H9 (cell line): ENCODE data around the gene SEPTIN12. TPM values are rescaled to one million over a fixed set of nuclear protein-coding genes. Genes with fewer than 3 reads are reported as not detected.

ENCODE experiments used
- DNase-seq: peaks from one replicate; pipeline ENCODE4 v3.0.0-alpha.2; 2017
- H2AFZ ChIP-seq: one replicate; pipeline ENCODE4 v1.6.1; 2013; ENCODE audit warnings: mild to moderate bottlenecking, low read length, control low read depth, moderate library complexity
- H2AK5ac ChIP-seq: 2 replicates; pipeline ENCODE4 v1.6.1; 2013; ENCODE audit warnings: low read length, control low read depth, mixed read lengths; ENCODE audit not compliant: insufficient read length
- H2BK120ac ChIP-seq: one replicate; pipeline ENCODE4 v1.6.1; 2013; ENCODE audit warnings: low read depth, mild to moderate bottlenecking, low read length, control low read depth, inconsistent platforms; ENCODE audit not compliant: poor library complexity, severe bottlenecking
- H2BK12ac ChIP-seq: 2 replicates; pipeline ENCODE4 v1.6.1; 2013; ENCODE audit warnings: low read length, control low read depth, mixed read lengths, low read depth; ENCODE audit not compliant: insufficient read length
- H2BK15ac ChIP-seq: 2 replicates; pipeline ENCODE4 v1.6.1; 2013; ENCODE audit warnings: low read depth, low read length, control low read depth
- H2BK20ac ChIP-seq: one replicate; pipeline ENCODE4 v1.6.1; 2013; ENCODE audit warnings: low read depth, mild to moderate bottlenecking, low read length, control low read depth, inconsistent platforms; ENCODE audit not compliant: poor library complexity, severe bottlenecking
- H2BK5ac ChIP-seq: 2 replicates; pipeline ENCODE4 v1.6.1; 2013; ENCODE audit warnings: low read length, control low read depth, mixed read lengths; ENCODE audit not compliant: insufficient read length
- H3K14ac ChIP-seq: 2 replicates; pipeline ENCODE4 v1.6.1; 2013; ENCODE audit warnings: low read length, control low read depth; ENCODE audit not compliant: insufficient read depth
- H3K18ac ChIP-seq: 2 replicates; pipeline ENCODE4 v1.6.1; 2013; ENCODE audit warnings: low read depth, mild to moderate bottlenecking, mixed read lengths, low read length, control low read depth; ENCODE audit not compliant: insufficient read length
- H3K23ac ChIP-seq: 2 replicates; pipeline ENCODE4 v1.6.1; 2013; ENCODE audit warnings: low read length, control low read depth, mixed read lengths, low read depth; ENCODE audit not compliant: insufficient read length
- H3K23me2 ChIP-seq: 2 replicates; pipeline ENCODE4 v1.6.1; 2013; ENCODE audit warnings: low read depth, mild to moderate bottlenecking, mixed read lengths, low read length, control low read depth; ENCODE audit not compliant: insufficient read length, poor library complexity, severe bottlenecking
- H3K27ac ChIP-seq: 2 replicates; pipeline ENCODE4 v1.5.1; 2013; ENCODE audit warnings: low read length, control low read depth, mixed read lengths, low read depth; ENCODE audit not compliant: insufficient read length
- H3K27me3 ChIP-seq: 2 replicates; pipeline ENCODE4 v1.6.1; 2013; ENCODE audit warnings: low read length, control low read depth, inconsistent platforms; ENCODE audit not compliant: insufficient read depth
- H3K4ac ChIP-seq: 2 replicates; pipeline ENCODE4 v1.6.1; 2013; ENCODE audit warnings: low read depth, mild to moderate bottlenecking, control low read depth, inconsistent platforms, low read length, moderate library complexity
- H3K4me1 ChIP-seq: 2 replicates; pipeline ENCODE4 v1.6.1; 2013; ENCODE audit warnings: low read length, control low read depth, inconsistent platforms; ENCODE audit not compliant: insufficient read depth
- H3K4me2 ChIP-seq: 2 replicates; pipeline ENCODE4 v1.6.1; 2013; ENCODE audit warnings: low read length, control low read depth, mixed read lengths; ENCODE audit not compliant: insufficient read length, insufficient read depth
- H3K56ac ChIP-seq: 2 replicates; pipeline ENCODE4 v1.6.1; 2013; ENCODE audit warnings: low read depth, mild to moderate bottlenecking, mixed read lengths, low read length, control low read depth; ENCODE audit not compliant: insufficient read length
- H3K79me1 ChIP-seq: 2 replicates; pipeline ENCODE4 v1.6.1; 2013; ENCODE audit warnings: low read depth, mild to moderate bottlenecking, moderate library complexity, low read length, control low read depth, inconsistent platforms; ENCODE audit not compliant: insufficient read depth, poor library complexity, severe bottlenecking
- H3K79me2 ChIP-seq: 2 replicates; pipeline ENCODE4 v1.6.1; 2013; ENCODE audit warnings: low read length, control low read depth, inconsistent platforms; ENCODE audit not compliant: insufficient read depth
- H3K9ac ChIP-seq: 2 replicates; pipeline ENCODE4 v1.6.1; 2013; ENCODE audit warnings: low read length, control low read depth, mixed read lengths; ENCODE audit not compliant: insufficient read length; ENCODE audit errors: extremely low read depth
- H3K9me3 ChIP-seq: one replicate; pipeline ENCODE4 v1.6.1; 2013; ENCODE audit warnings: low read depth, low read length, inconsistent platforms; ENCODE audit not compliant: control insufficient read depth
- H3T11ph ChIP-seq: one replicate; pipeline ENCODE4 v1.6.1; 2013; ENCODE audit warnings: mild to moderate bottlenecking, low read length, control low read depth, inconsistent platforms
- H4K20me1 ChIP-seq: one replicate; pipeline ENCODE4 v1.6.1; 2013; ENCODE audit not compliant: control insufficient read depth, insufficient read length, insufficient read depth
- H4K5ac ChIP-seq: 2 replicates; pipeline ENCODE4 v1.6.1; 2013; ENCODE audit warnings: low read depth, mild to moderate bottlenecking, mixed read lengths, low read length, control low read depth; ENCODE audit not compliant: insufficient read length
- H4K8ac ChIP-seq: replicated peaks from 2 replicates; pipeline ENCODE4 v1.6.1; 2013; ENCODE audit warnings: low read length, control low read depth, mixed read lengths, low read depth; ENCODE audit not compliant: insufficient read length
- H4K91ac ChIP-seq: 2 replicates; pipeline ENCODE4 v1.6.1; 2013; ENCODE audit warnings: low read depth, mild to moderate bottlenecking, moderate library complexity, mixed read lengths, low read length, control low read depth; ENCODE audit not compliant: insufficient read length
- H3K27ac Mint-ChIP-seq, 3 experiments: 2 replicates in 2 of 3; 3 replicates in 1 of 3; pipeline ENCODE4 v1.8.0; 2020 to 2021; ENCODE audit warnings: mixed read lengths in 3 of 3, mild to moderate bottlenecking in 1 of 3, moderate library complexity in 1 of 3
- H3K27me3 Mint-ChIP-seq: 2 replicates; pipeline ENCODE4 v1.8.0; 2021; ENCODE audit warnings: low read depth, mild to moderate bottlenecking, moderate library complexity, mixed read lengths
- H3K36me3 Mint-ChIP-seq, 3 experiments: 2 replicates in 2 of 3; 3 replicates in 1 of 3; pipeline ENCODE4 v1.8.0; 2020 to 2021; ENCODE audit warnings: low read depth in 3 of 3, mixed read lengths in 3 of 3; ENCODE audit not compliant: insufficient read depth in 1 of 3
- H3K4me1 Mint-ChIP-seq, 2 experiments: 2 replicates each; pipeline ENCODE4 v1.8.0; 2020; ENCODE audit warnings: mixed read lengths in 2 of 2
- H3K4me3 Mint-ChIP-seq, 2 experiments: 2 replicates in 1 of 2; 3 replicates in 1 of 2; pipeline ENCODE4 v1.8.0; 2020 to 2021; ENCODE audit warnings: mild to moderate bottlenecking in 2 of 2, mixed read lengths in 2 of 2, moderate library complexity in 1 of 2
- H3K9me3 Mint-ChIP-seq, 2 experiments: 2 replicates in 1 of 2; 3 replicates in 1 of 2; pipeline ENCODE4 v1.8.0; 2020; ENCODE audit warnings: mild to moderate bottlenecking in 2 of 2, mixed read lengths in 2 of 2, moderate library complexity in 1 of 2
- CTCF ChIP-seq: fragments of 200-600 bp; sonication (generic); conservative IDR thresholded peaks from 3 replicates; pipeline ENCODE4 v1.8.0; 2021; ENCODE audit warnings: antibody characterized with exemption, mild to moderate bottlenecking
- WGBS: extraction: QIAGEN DNeasy Blood & Tissue Kit; methylation state at CpG from one replicate; pipeline ENCODE4 v1.1.7; 2013; ENCODE audit warnings: missing lambda C conversion rate, low lambda C conversion rate, mixed read lengths; ENCODE audit not compliant: insufficient read length; ENCODE audit errors: extremely low coverage; 5-methylcytosine and 5-hydroxymethylcytosine counted together
- total RNA-seq: library from RNA; stranded (reverse); gene quantifications from 2 replicates; pipeline ENCODE4 v1.2.1, GENCODE V29; 2021

Gene SEPTIN12
- total RNA-seq, 1 experiment from 2014 or later = 0.48 TPM

GRCh38 chr16:4763791-4764190, 24.4 kb downstream of the SEPTIN12 start:
- H2BK12ac ChIP-seq = no peak overlapping the region
- no peak for TF ChIP-seq CTCF
- H3K27ac Mint-ChIP-seq = no peak overlapping the region
- H3T11ph ChIP-seq = no peak overlapping the region
- no peak overlapping the region for H3K4me2 ChIP-seq
- H3K27me3 Mint-ChIP-seq = no peaks in the 10 kb centered on the region
- peaks cover 5% of the 10 kb centered on the region for H3K23me2 ChIP-seq
- no peak overlapping the region for H3K4ac ChIP-seq
- no peak overlapping the region for H3K56ac ChIP-seq
- no peaks in the 10 kb centered on the region for H4K20me1 ChIP-seq
- no CpG with 5 or more reads among the region's 7 CpGs for WGBS
- H4K91ac ChIP-seq = no peak overlapping the region
- no peak overlapping the region for H3K4me3 Mint-ChIP-seq
- no peak for DNase-seq
- peaks cover 14 to 17% of the 10 kb centered on the region in 2 experiments for H3K4me1 Mint-ChIP-seq
- no peak overlapping the region for H2AFZ ChIP-seq
- H4K5ac ChIP-seq = no peak overlapping the region
- no peak overlapping the region for H3K14ac ChIP-seq
- H2BK15ac ChIP-seq = no peak overlapping the region
- no peaks in the 10 kb centered on the region for H3K79me2 ChIP-seq
- no peak overlapping the region for H3K27ac ChIP-seq
- H3K9me3 Mint-ChIP-seq = no peaks in the 10 kb centered on the region
- no peak overlapping the region for H2BK5ac ChIP-seq
- no peak overlapping the region for H3K9ac ChIP-seq
- no peaks in the 10 kb centered on the region for H3K9me3 ChIP-seq
- H4K8ac ChIP-seq = no peak overlapping the region
- no peak overlapping the region for H2BK20ac ChIP-seq
- no peak overlapping the region for H2BK120ac ChIP-seq
- peaks cover 21 to 55% (median 47%) of the 10 kb centered on the region in 3 experiments for H3K36me3 Mint-ChIP-seq
- no peaks in the 10 kb centered on the region for H3K79me1 ChIP-seq
- H3K27me3 ChIP-seq = no peaks in the 10 kb centered on the region
- no peak overlapping the region for H3K23ac ChIP-seq
- H2AK5ac ChIP-seq = no peak overlapping the region
- no peaks in the 10 kb centered on the region for H3K4me1 ChIP-seq
- no peak overlapping the region for H3K18ac ChIP-seq
